Activated CD4-positive, alpha-beta T cell treated with anti-CD3 and anti-CD28 coated beads, Interleukin-2, Interleukin-6, amounts not matched to agents 100 ng/mL and 50 ng/mL, durations not matched to agents 16 hours and 8 hours (primary cell): ENCODE results near the gene NCEH1.

Experiments
- DNase-seq: peaks from one replicate; pipeline ENCODE4 v3.0.0-alpha.2; 2020

Gene NCEH1

DNA sequence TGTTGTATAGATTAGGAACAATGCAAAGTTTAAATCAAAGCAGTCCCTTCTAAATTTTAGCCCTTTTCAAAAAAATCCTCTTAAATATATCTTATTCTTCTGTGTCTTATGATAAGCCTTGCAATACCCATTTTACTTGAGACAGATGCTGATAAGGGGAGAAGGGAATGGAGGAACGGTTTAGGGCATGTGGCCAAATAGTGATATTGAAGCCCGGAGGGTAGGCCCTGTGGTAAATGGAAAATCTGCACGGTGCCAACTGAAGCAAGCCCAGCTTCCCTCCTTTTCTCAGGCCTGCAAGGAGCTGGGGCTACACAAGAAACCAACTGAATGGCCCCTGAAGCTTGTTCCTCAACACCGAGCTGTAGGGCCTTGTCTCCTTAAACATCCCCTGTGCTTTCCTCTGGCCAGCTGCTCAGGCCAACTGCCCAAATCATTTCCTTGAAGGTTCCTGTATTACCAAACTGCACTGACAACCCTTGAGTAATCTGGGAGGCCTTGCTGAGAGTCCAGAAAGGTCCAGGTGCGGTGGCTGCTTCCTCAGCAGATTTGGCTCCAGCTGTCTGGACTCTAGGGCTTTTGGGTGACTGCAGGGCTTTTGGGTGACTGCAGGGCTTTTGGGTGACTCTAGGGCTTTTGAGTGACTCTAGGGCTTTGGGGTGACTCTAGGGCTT is 67.2 kb downstream of the NCEH1 start:
- DNase-seq = no peak

DNA sequence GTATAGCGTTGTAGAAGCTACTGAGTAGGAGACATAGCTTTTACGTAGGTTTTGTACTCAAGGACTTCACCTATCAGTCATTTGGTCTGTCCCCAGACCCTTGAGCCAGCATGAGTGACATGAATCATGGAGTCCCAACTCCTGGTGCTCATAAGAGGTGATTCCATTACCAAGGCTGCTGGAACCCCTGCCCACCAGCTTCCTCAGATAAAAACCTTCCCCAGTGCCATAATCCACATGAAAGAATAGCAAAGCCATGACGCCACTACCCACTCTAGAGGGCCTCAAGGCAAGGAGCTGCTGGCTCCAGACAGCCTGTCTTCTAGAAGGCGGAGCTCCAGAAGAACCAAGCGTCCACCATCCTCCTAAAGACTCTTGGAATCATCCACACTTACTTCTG is 69.6 kb downstream of the NCEH1 start:
- no peak for DNase-seq

DNA sequence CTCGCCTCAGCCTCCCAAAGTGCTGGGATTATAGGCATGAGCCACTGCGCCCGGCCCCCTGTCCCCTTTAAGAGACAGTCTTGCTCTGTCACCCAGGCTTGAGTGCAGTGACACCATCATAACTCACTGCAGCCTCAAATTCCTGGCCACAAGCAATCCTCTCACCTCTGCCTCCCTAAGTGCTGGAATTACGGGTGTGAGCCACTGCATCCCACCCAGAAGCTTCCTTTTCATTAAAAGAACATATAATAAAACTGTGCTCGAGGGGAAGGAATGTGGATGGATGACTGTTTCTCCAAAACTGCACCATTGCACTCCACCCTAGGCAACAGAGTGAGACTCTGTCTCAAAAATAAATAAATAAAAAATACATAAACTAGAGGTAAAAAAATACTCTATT is 70.1 kb downstream of the NCEH1 start:
- DNase-seq = no peak

DNA sequence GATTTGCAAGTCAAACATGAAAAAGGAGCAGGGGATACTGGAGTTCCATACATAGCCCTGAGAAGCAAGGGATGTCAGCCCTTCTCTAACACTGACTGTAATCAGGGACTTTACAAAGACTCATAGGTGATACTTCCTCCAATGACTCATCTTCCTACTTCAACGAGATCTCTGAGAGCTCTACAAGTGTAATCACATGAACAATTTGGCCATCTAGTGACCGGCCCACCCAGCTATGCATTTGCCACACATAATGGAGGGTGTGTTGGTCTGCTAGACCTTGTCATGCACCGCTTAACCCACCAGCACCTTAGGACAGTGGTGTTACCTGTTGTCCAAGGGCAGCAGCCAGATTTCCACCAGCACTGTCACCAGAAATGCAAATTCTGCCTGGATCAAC is 75.3 kb downstream of the NCEH1 start:
- peak; percentile 68 for DNase-seq

DNA sequence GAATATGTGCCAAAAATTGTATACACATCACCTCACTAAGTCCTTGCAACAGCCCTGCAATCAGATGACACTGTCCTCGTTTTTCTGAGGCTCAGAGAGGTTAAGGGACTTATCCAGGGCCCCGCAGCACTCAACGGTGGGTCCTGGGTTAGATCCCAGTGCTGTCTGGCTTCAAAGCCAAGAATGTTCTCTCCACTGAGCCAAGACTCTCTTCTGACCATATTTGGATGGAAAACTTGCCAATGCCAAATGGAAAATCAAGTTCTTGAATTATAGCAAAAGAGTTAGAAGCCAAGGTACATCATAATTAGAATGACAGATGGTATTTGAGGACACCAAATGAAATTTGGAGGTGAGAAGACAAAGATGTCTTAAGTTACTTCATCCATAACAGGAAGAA is 75.9 kb downstream of the NCEH1 start:
- DNase-seq = no peak

DNA sequence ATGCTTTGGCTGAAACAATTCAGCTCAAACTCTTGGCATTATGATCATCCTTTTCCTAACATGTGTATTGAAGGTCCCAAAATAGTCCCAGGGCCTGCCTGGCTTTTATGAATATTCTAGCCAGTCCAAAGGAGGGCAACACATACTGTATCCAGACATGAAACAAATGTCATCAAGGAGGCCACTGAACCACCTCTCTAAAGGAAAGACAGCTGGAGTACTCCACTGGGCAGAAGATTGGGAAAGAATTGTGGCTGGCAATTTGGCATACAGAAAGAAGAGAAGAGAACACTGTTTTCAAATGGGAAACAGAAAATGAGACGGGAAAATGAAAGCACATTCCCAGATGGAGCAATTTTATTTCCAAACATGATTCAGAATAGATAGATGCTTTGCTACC is 80.6 kb downstream of the NCEH1 start:
- DNase-seq = no peak

DNA sequence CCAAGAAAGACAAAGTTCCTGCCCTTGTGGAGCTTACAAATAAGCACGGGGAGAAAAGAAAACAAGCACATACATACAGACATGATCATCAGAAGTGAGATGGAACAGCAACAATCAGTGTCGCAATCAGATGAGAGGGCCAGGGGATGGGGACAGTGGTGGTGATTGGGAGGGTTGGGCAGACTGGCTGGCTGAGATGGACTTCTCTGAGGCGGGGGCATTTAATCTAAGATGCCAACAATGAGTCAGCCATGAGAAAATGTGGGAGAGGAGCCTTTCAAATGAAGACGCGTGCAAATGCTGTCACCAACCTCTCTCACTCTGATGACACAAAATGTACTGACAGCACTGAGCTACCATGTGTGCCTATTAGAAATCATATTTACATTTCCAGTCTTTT is 81.4 kb downstream of the NCEH1 start:
- no peak for DNase-seq

DNA sequence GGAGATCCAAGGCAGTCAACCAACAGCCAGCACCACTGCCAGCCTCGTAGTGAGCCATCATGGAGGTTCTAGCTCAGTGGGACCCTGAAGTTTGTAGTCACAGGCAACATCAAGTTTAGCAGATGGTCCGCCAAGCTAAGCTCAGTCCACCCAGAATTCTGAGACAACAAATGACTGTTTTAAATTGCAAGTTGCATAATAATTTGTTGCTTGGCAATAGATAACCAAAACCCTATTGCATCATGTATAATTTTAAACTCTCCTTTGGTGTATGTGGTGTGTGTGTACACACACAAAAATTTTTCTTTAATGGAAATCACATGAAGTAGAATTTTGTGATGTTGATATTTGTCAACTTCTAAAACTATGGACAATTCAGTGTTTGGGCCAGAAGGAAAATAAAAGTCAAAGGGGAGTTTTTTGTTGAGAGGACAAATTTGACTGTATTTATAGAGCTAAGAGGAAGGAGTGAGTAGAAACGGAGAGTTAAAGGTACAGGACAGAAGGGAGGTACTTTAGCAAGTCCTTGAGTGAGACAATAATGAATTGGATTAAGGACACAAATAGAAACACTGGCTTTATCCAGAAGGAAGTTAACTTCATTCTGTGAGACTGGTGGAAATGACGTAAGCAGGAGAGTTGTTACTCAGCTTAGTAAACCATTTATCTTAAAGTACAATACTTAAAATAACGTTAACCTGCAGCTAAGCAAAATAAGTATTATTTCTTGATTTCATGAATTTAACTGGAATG is 83.6 kb downstream of the NCEH1 start:
- DNase-seq = no peak

DNA sequence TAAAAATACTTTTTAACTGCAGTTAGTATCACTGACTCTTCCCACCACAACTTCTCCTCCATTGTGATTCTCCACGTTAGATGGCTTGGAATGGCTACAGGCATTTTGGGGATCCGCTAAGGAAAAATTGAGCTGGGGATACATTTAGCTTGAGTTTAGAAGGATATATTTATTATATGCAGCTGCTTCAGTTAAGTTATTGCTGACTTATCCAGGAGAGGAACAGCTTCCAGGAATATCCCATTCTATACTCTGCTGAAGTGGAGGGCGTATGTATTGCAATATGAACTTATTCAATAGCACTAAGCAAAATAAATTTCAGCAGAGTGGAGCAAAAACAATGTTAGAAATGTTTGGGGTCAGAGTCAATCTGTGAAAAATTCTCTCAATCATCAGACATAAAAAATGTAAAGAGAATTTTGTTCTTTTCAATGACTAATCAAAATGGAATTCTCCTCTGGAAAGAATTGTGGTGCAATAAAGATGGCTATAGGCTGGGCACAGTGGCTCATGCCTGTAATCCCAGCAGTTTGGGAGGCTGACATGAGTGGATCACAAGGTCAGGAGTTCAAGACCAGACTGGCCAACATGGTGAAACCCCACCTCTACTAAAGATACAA is 84.7 kb downstream of the NCEH1 start:
- no peak for DNase-seq

DNA sequence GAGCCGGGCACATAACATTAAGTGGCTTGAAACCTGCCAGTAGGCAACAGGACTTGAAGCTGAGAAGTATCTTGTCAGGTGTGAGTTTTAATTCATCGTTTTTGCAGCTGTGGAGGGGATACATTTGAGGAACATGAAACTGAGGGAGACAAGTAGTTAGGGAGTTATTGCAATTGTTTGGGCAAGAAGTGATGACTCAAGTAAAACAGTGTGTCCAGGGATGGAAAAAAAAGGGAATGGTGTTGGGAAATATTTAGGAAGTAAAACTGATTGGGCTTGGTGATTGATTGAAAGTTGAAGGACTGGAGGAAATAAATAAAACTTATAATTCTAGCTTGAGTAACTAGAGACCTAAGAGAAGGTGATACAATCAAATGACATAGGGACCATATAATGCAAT is 85.5 kb downstream of the NCEH1 start:
- DNase-seq = no peak

DNA sequence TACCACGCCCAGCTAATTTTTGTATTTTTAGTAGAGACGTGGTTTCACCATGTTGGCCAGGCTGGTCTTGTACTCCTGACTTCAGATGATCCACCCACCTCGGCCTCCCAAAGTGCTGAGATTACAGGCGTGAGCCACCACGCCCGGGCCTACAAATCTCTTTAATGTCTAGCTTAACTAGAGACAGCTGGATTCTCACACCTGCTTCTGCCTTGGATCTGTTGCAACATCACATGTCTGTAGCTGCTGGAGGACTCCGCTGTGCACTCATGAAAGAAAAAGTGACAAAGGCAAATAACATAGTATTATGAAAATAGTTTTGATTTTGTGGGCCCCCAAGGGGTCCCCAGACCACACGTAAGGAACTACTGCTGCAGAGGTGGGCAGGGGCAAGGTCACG is 85.9 kb downstream of the NCEH1 start:
- DNase-seq = no peak

DNA sequence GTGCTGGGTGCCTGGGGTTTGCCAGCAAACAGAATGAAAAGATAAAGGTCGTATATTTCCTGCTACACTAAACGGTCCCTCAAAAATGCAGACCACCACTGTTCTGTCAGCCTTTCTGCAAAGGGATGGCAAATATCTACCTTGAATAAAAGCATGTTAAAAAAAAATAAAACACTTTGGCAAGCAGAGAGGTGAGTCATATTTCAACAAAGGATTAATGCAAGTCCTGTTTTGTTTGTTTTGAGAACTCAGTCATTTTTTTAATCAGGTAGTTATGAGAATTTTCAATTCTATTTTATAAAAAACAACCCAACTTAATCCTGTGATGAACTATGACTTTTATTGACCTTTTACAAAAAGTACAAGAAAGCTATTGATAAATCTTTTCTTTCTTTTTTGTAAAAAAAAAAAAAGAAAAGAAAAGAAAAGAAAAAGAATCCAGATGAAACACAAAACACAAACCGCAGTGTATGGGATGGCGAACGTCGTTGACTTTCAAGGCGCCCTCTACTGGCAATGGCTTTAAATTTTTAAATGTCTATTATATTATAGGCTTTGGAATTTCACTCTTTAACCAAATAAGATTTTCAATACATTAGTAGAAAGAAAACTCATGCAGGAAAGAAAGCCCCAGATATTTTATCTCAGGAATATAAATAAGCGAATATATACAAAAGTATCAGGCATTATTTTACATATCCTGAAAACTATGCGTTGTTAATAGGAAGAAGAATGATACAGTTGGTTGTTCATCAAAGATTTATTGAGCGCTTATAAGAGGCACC is 87.8 kb downstream of the NCEH1 start:
- peak; percentile 60 for DNase-seq

DNA sequence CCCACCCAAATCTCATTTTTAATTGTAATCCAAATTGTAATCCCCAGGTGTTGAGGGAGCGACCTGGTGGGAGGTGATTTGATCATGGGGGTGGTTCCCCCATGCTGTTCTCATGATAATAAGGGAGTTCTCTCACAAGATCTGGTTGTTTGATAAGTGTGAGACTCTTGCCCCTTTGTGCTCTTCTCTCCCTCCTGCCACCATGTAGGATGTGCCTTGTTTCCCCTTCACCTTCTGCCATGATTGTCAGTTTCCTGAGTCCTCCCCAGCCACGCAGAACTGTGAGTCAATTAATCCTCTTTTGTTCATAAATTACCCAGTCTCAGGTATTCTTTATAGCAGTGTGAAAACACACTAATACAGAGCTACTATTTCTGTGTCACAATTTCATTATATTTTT is 88.7 kb downstream of the NCEH1 start:
- DNase-seq = no peak

DNA sequence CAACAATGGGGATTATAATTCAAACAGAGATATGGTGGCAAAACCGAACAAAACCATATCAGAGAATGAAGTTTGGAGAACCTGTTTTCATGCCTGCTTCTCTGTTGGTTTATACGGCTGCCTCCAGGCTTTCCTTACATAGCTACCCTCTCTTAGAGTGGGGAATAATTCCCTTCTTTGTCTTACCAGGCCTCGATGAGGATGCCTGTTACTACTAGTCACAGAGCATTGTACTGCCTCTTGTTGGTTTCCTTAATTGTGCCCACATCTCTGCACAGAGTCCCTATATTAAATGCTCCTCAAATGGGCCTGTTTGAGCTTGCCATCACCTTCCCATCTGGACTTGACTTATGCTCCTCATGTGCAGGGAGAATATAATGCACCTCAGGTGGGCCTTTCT is 92.9 kb downstream of the NCEH1 start:
- DNase-seq = no peak

DNA sequence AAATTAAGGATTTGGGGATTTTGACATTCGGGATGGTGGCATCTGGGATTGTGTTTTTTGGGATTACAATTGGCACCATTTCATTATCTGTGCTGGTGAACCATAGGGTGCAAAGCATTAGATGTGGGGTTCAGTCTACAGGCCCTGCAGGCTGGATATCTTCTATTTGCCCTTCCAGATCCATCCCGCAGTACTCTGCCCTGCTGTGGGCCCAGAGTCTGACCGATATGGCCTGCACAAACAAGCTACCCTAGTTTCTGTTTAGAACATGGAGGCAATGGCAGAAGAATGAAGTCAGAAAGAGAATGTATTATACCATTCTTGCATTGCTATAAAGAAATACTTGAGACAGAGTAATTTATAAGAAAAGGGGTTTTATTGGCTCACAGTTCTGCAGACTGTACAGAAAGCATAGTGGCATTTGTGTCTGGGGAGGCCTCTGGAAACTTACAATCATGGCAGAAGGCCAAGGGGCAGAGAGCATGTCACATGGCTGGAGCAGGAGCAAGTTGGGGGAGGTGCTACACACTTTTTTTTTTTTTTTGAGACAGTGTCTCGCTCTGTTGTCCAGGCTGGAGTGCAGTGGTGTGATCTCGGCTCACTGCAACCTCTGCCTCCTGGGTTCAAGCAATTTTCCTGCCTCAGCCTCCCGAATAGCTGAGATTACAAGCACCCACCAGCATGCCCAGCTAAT is 93.7 kb downstream of the NCEH1 start:
- DNase-seq = no peak

DNA sequence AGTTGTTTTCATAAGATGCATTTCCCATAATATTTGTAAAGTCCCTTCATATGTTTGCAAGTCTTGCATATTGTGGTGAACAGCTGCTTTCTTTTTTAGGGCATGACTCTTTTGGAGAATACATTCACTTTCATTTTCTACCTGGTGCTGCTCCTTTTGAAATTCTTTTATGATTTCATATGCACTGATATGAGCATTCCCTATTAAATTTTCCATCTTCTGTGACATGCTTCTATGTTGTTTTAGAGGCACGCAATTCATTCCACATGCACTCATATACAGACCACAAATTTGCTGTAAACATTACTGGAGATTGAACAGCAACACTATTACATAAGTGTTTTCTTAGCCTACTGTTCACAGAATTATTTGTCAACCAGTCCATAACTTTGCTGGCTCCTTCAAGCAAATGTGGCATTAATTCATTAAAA is 94.8 kb downstream of the NCEH1 start:
- peak; percentile 18 for DNase-seq

DNA sequence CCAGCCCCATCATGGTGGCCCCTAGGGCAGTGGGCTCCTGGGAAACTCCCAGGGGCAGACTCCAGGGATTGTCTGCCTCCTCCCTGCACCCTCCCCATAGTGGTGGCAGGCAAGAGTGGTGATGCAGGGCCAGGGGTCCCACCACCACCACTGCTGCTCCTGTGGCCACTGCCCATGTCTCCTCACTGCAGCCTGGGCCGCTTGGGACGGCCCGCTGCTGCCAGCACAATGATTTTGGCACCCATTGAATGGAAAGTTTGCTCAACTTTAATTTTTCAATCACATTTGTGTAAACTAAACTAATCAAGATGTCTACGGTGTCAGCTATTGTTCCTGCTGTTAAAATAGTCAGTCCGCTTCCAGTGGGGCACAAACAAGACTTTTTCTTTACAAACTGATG is 95.6 kb downstream of the NCEH1 start:
- no peak for DNase-seq

DNA sequence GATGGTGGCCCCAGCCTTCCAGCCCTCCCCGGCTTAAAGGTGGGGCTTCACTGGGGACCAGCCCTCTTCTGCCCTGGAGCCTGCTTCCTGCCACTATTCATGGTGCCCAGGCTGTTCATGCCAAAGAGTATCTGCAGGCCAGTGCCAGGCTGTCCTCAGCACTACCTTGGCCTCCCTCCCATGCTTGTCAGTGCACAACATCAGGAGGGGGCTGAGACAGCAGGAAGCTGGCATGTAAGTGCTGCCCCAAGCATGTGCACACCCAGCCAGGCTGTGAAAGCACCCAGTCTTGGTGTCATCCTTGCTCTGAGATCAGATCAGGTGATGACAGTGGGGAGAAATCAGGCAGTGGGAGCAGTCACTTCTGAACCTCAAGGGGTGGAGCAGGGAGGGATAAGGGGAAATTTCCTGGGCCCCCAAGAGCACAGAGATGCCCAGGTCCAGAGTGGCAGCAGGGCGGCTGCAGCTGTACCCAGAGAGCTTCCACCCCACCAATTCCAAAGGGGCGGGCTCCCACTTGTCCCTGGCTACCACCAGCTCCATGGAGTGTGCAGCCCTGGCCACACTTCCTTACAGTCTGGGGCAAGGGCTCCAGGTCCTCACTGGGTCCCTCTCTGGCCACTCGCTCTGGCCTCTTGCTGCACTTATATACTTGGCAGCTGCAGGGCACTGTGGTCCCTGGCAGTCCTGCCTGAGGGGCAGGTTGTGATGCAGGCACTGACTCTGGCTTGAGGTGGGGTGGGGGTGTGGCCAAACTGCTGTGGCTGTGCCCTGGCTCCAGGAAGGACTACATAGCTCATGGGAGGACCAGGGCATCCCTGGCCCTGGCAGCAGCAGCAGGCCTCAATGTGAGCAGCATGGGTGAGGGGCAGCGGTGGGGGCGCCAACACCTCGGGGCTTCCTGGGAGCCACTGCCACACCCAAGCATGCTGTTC is 96.3 kb downstream of the NCEH1 start:
- DNase-seq = no peak

DNA sequence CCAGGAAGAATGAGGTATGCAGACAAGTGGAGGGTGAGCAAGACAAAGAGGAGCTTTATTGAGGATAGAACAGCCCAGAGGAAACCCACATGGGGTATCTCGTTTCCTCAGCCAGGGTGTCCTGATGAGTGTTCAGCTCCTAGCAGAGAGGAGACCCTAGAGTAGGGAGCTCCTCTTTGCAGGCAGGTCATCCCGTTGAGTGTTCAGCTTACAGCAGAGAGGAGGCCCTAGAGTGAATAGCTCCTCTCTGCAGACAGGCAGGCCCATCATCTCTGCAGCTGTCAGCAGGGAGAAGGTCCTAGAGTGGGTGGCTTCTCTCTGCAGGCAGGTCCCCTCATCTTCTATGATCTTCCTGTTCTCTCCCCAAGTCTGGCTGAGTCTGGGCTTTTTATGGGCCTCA is 97.0 kb downstream of the NCEH1 start:
- no peak for DNase-seq

DNA sequence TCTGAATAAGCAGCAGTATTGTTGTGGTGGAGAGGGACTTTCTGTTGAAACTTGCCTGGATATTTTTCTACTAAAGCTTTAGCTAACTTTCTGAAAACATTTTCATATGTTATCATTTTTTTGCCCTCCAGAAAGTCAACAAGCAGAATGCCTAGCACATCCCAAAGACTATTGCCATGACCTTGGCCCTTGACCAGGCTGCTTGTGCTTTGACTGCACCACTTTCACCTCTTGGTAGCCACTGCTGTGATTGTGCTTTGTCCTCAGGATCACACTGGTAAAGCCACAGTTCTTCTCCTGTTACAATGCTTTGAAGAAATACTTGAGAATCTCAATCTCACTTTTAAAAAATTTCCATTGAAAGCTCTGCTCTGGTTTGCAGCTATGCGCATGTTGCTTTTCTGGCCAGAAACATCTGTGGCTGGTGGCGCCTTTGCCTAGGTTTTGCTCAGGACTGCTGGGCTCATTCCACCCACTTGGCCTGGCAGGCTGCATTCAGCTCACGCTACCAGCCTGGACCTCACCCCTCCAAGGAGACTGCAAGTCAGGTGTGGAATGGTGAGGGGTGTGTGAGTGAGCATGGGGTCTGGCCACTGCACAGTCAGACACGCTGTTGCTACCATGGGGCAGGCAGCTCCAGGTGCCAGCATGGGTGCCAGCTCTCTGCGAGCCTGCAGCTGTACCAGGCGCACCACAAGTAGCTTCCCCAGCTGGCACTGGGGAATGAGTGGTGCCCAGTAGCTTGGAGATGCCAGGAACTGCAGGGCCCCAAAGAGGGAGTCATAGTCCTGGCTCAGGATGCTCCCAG is 97.8 kb downstream of the NCEH1 start:
- no peak for DNase-seq

DNA sequence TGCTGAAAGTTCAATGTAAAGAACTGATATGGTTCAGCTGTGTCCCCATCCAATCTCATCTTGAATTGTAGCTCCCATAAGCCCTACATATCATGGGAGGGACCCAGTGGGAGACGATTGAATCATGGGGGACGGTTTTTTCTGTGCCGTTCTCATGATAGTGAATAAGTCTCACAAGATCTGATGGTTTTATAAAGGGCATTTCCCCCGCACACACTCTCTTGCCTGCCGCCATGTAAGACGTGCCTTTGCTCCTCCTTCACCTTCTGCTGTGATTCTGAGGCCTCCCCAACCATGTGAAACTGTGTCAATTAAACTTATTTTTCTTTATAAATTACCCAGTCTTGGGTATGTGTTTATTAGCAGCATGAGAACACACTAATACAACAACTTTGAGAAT is 101.1 kb downstream of the NCEH1 start:
- no peak for DNase-seq
